ENCODE results near the gene SPTBN4.

The SPTBN4 gene

GRCh38 chr19:40524655-40525054 lies 57.9 kb downstream of the SPTBN4 start:
- H3K9me3 ChIP-seq (ENCODE audit: control insufficient read depth in 5 of 5, low read length in 5 of 5), result no peaks in the 10 kb centered on the region
- no peak overlapping the region for H3K27ac ChIP-seq (ENCODE audit: low read depth, low read length)
- no peak overlapping the region for H3K9ac ChIP-seq (ENCODE audit: low read length in 5 of 5)
- peaks cover 2 to 14% (median 8%) of the 10 kb centered on the region in 5 donors for H3K4me1 ChIP-seq (ENCODE audit: control insufficient read depth in 5 of 5, insufficient read depth in 5 of 5, low read length in 5 of 5)
- no peaks in the 10 kb centered on the region for H3K36me3 ChIP-seq (ENCODE audit: control insufficient read depth in 5 of 5, insufficient read depth in 5 of 5, low read length in 5 of 5)
- peaks cover 0 to 6% (median 2%) of the 10 kb centered on the region in 5 donors for H3K27me3 ChIP-seq (ENCODE audit: control insufficient read depth in 5 of 5, insufficient read depth in 4 of 5, low read length in 5 of 5)
- H3K4me3 ChIP-seq (ENCODE audit: low read depth in 1 of 5, low read length in 5 of 5), result no peak overlapping the region

GRCh38 chr19:40525234-40526051 lies 58.6 kb downstream of the SPTBN4 start:
- Histone ChIP-seq H3K4me3 (ENCODE audit: low read depth in 1 of 5, low read length in 5 of 5) (no peak overlapping the region), H3K4me1 (ENCODE audit: control insufficient read depth in 5 of 5, insufficient read depth in 5 of 5, low read length in 5 of 5) (peaks cover 2 to 16% (median 10%) of the 10 kb centered on the region in 5 donors), H3K36me3 (ENCODE audit: control insufficient read depth in 5 of 5, insufficient read depth in 5 of 5, low read length in 5 of 5) (no peaks in the 10 kb centered on the region), H3K9me3 (ENCODE audit: control insufficient read depth in 5 of 5, low read length in 5 of 5) (no peaks in the 10 kb centered on the region), H3K9ac (ENCODE audit: low read length in 5 of 5) (no peak overlapping the region), H3K27ac (ENCODE audit: low read depth, low read length) (no peak overlapping the region), H3K27me3 (ENCODE audit: control insufficient read depth in 5 of 5, insufficient read depth in 4 of 5, low read length in 5 of 5) (peaks cover 0 to 8% (median 0%) of the 10 kb centered on the region in 5 donors)

- Histone ChIP-seq H3K36me3 (ENCODE audit: control insufficient read depth in 5 of 5, insufficient read depth in 5 of 5, low read length in 5 of 5) (peaks cover 0 to 5% (median 0%) of the 10 kb centered on the region in 5 donors), H3K4me1 (ENCODE audit: control insufficient read depth in 5 of 5, insufficient read depth in 5 of 5, low read length in 5 of 5) (peaks cover 2 to 15% (median 10%) of the 10 kb centered on the region in 5 donors), H3K4me3 (ENCODE audit: low read depth in 1 of 5, low read length in 5 of 5) (no peak overlapping the region), H3K27ac (ENCODE audit: low read depth, low read length) (no peak overlapping the region), H3K27me3 (ENCODE audit: control insufficient read depth in 5 of 5, insufficient read depth in 4 of 5, low read length in 5 of 5) (peaks cover 0 to 13% (median 3%) of the 10 kb centered on the region in 5 donors), H3K9me3 (ENCODE audit: control insufficient read depth in 5 of 5, low read length in 5 of 5) (no peaks in the 10 kb centered on the region), H3K9ac (ENCODE audit: low read length in 5 of 5) (no peak overlapping the region)
These were observed 61.3 kb downstream of the SPTBN4 start for GRCh38 chr19:40528078-40528477.

- H3K9ac ChIP-seq (ENCODE audit: low read length in 5 of 5), result no peak overlapping the region
- peak overlapping the region in 2 of 5 donors; percentile 55 to 73 for H3K4me3 ChIP-seq (ENCODE audit: low read depth in 1 of 5, low read length in 5 of 5)
- H3K27ac ChIP-seq (ENCODE audit: low read depth, low read length), result no peak overlapping the region
- no peaks in the 10 kb centered on the region for H3K9me3 ChIP-seq (ENCODE audit: control insufficient read depth in 5 of 5, low read length in 5 of 5)
- H3K4me1 ChIP-seq (ENCODE audit: control insufficient read depth in 5 of 5, insufficient read depth in 5 of 5, low read length in 5 of 5), result peaks cover 2 to 10% (median 10%) of the 10 kb centered on the region in 5 donors
- peaks cover 0 to 13% (median 3%) of the 10 kb centered on the region in 5 donors for H3K27me3 ChIP-seq (ENCODE audit: control insufficient read depth in 5 of 5, insufficient read depth in 4 of 5, low read length in 5 of 5)
- peaks cover 0 to 5% (median 0%) of the 10 kb centered on the region in 5 donors for H3K36me3 ChIP-seq (ENCODE audit: control insufficient read depth in 5 of 5, insufficient read depth in 5 of 5, low read length in 5 of 5)
These were observed 61.8 kb downstream of the SPTBN4 start for GRCh38 chr19:40528533-40529092.

- H3K27me3 ChIP-seq (ENCODE audit: control insufficient read depth in 5 of 5, insufficient read depth in 4 of 5, low read length in 5 of 5), result peaks cover 0 to 13% (median 3%) of the 10 kb centered on the region in 5 donors
- peak overlapping the region; percentile 55 to 76 (median 70) for H3K4me3 ChIP-seq (ENCODE audit: low read depth in 1 of 5, low read length in 5 of 5)
- peaks cover 0 to 4% (median under 1%) of the 10 kb centered on the region in 5 donors for H3K9me3 ChIP-seq (ENCODE audit: control insufficient read depth in 5 of 5, low read length in 5 of 5)
- H3K27ac ChIP-seq (ENCODE audit: low read depth, low read length), result no peak overlapping the region
- peak overlapping the region in 3 of 5 donors; percentile 40 to 71 (median 51) for H3K9ac ChIP-seq (ENCODE audit: low read length in 5 of 5)
- H3K4me1 ChIP-seq (ENCODE audit: control insufficient read depth in 5 of 5, insufficient read depth in 5 of 5, low read length in 5 of 5), result peaks cover 2 to 10% (median 10%) of the 10 kb centered on the region in 5 donors
- peaks cover 0 to 8% (median 3%) of the 10 kb centered on the region in 5 donors for H3K36me3 ChIP-seq (ENCODE audit: control insufficient read depth in 5 of 5, insufficient read depth in 5 of 5, low read length in 5 of 5)
These were observed 62.5 kb downstream of the SPTBN4 start for GRCh38 chr19:40529093-40529954.

GRCh38 chr19:40530091-40530901 lies 63.5 kb downstream of the SPTBN4 start:
- Histone ChIP-seq H3K27ac (ENCODE audit: low read depth, low read length) (no peak overlapping the region), H3K9ac (ENCODE audit: low read length in 5 of 5) (no peak overlapping the region), H3K4me3 (ENCODE audit: low read depth in 1 of 5, low read length in 5 of 5) (peak overlapping the region in 1 of 5 donors; percentile 76), H3K4me1 (ENCODE audit: control insufficient read depth in 5 of 5, insufficient read depth in 5 of 5, low read length in 5 of 5) (peaks cover 2 to 10% (median 10%) of the 10 kb centered on the region in 5 donors), H3K27me3 (ENCODE audit: control insufficient read depth in 5 of 5, insufficient read depth in 4 of 5, low read length in 5 of 5) (peaks cover 0 to 13% (median 3%) of the 10 kb centered on the region in 5 donors), H3K36me3 (ENCODE audit: control insufficient read depth in 5 of 5, insufficient read depth in 5 of 5, low read length in 5 of 5) (peaks cover 0 to 16% (median 8%) of the 10 kb centered on the region in 5 donors), H3K9me3 (ENCODE audit: control insufficient read depth in 5 of 5, low read length in 5 of 5) (peaks cover 0 to 6% (median 4%) of the 10 kb centered on the region in 5 donors)

- H3K4me1 ChIP-seq (ENCODE audit: control insufficient read depth in 5 of 5, insufficient read depth in 5 of 5, low read length in 5 of 5), result peaks cover 2 to 10% (median 10%) of the 10 kb centered on the region in 5 donors
- peaks cover 0 to 16% (median 8%) of the 10 kb centered on the region in 5 donors for H3K36me3 ChIP-seq (ENCODE audit: control insufficient read depth in 5 of 5, insufficient read depth in 5 of 5, low read length in 5 of 5)
- peaks cover 0 to 6% (median 4%) of the 10 kb centered on the region in 5 donors for H3K9me3 ChIP-seq (ENCODE audit: control insufficient read depth in 5 of 5, low read length in 5 of 5)
- H3K4me3 ChIP-seq (ENCODE audit: low read depth in 1 of 5, low read length in 5 of 5), result no peak overlapping the region
- H3K27ac ChIP-seq (ENCODE audit: low read depth, low read length), result no peak overlapping the region
- H3K9ac ChIP-seq (ENCODE audit: low read length in 5 of 5), result no peak overlapping the region
- peaks cover 0 to 11% (median 3%) of the 10 kb centered on the region in 5 donors for H3K27me3 ChIP-seq (ENCODE audit: control insufficient read depth in 5 of 5, insufficient read depth in 4 of 5, low read length in 5 of 5)
These were observed 66.7 kb downstream of the SPTBN4 start for GRCh38 chr19:40533508-40533907.

- H3K4me1 ChIP-seq (ENCODE audit: control insufficient read depth in 5 of 5, insufficient read depth in 5 of 5, low read length in 5 of 5), result peaks cover 2 to 10% (median 10%) of the 10 kb centered on the region in 5 donors
- H3K9me3 ChIP-seq (ENCODE audit: control insufficient read depth in 5 of 5, low read length in 5 of 5), result peaks cover 0 to 6% (median 4%) of the 10 kb centered on the region in 5 donors
- H3K9ac ChIP-seq (ENCODE audit: low read length in 5 of 5), result no peak overlapping the region
- H3K4me3 ChIP-seq (ENCODE audit: low read depth in 1 of 5, low read length in 5 of 5), result no peak overlapping the region
- no peak overlapping the region for H3K27ac ChIP-seq (ENCODE audit: low read depth, low read length)
- H3K36me3 ChIP-seq (ENCODE audit: control insufficient read depth in 5 of 5, insufficient read depth in 5 of 5, low read length in 5 of 5), result peaks cover 0 to 16% (median 8%) of the 10 kb centered on the region in 5 donors
- H3K27me3 ChIP-seq (ENCODE audit: control insufficient read depth in 5 of 5, insufficient read depth in 4 of 5, low read length in 5 of 5), result peaks cover 0 to 11% (median 3%) of the 10 kb centered on the region in 5 donors
These were observed 67.3 kb downstream of the SPTBN4 start for GRCh38 chr19:40534148-40534547.

- Histone ChIP-seq H3K9me3 (ENCODE audit: control insufficient read depth in 5 of 5, low read length in 5 of 5) (peaks cover 0 to 6% (median 1%) of the 10 kb centered on the region in 5 donors), H3K27ac (ENCODE audit: low read depth, low read length) (no peak overlapping the region), H3K4me3 (ENCODE audit: low read depth in 1 of 5, low read length in 5 of 5) (no peak overlapping the region), H3K27me3 (ENCODE audit: control insufficient read depth in 5 of 5, insufficient read depth in 4 of 5, low read length in 5 of 5) (no peaks in the 10 kb centered on the region), H3K4me1 (ENCODE audit: control insufficient read depth in 5 of 5, insufficient read depth in 5 of 5, low read length in 5 of 5) (peaks cover 0 to 11% (median 9%) of the 10 kb centered on the region in 5 donors), H3K9ac (ENCODE audit: low read length in 5 of 5) (no peak overlapping the region), H3K36me3 (ENCODE audit: control insufficient read depth in 5 of 5, insufficient read depth in 5 of 5, low read length in 5 of 5) (peaks cover 0 to 10% (median 7%) of the 10 kb centered on the region in 5 donors)
These were observed 72.3 kb downstream of the SPTBN4 start for GRCh38 chr19:40539070-40539469.
